T-helper 2 cell treated with Interferon-gamma antibody and Interleukin-4, amounts not matched to agents 100 ng/mL and 5 ng/mL, for 36 hours (primary cell): ENCODE results near the gene EPS8L1. TPM values are rescaled to one million over a fixed set of nuclear protein-coding genes. Genes with fewer than 3 reads are reported as not detected.

Experiments used
- intact Hi-C: fragments of 100-400 bp; cut with micrococcal nuclease; formaldehyde crosslinking; loops from one replicate; pipeline ENCODE4 v1.15.1; 2023
- total RNA-seq: library from RNA; stranded (reverse); gene quantifications from 2 replicates; pipeline ENCODE4 v1.2.3, GENCODE V29; 2022

EPS8L1 gene
- total RNA-seq, 1 donor from 2014 or later, result 4.8 TPM

DNA sequence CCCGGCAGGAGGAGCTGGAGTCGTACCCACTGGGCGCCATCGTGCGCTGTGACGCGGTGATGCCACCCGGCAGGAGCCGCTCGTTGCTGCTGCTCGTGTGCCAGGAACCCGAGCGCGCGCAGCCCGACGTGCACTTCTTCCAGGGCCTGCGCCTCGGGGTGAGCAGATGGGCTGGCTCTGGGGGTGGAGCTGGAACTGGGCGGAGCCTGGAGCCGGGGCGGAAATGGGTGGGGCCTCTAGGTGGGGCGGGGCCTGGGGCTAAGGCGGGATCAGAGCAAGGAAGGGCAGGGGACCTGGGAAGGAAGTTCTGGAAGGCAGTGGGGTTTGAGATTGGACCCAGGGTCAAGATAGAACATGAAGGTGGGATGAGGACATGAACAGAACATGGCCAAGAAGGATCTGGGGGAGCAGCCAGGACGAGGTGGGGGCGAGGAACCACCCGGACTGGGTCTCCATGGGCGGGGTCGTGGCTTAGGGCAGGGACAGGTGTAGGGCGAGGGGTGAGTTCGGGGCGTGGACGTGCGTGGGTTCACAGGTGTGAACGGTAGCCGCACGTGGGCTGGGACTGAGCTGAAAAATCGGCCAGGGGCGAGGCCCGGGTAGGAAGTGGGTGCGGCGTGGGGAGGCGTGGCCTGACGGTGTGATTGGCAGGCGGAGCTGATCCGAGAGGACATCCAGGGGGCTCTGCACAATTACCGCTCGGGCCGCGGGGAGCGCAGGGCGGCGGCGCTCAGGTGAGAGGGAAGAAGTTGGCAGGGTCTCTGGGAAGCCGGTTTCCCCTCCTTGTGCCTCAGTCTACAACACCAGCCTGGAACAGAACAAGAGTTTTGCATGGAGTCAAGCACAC, 4.7 kb downstream of the EPS8L1 start:
- intact Hi-C loops, result loop anchor here (1.0 to 10.0 kb wide), 4 partner anchors 17 to 574 kb away; partner anchors contain the start of genes DNAAF3, PPP1R12C, RDH13 and U2AF2

DNA sequence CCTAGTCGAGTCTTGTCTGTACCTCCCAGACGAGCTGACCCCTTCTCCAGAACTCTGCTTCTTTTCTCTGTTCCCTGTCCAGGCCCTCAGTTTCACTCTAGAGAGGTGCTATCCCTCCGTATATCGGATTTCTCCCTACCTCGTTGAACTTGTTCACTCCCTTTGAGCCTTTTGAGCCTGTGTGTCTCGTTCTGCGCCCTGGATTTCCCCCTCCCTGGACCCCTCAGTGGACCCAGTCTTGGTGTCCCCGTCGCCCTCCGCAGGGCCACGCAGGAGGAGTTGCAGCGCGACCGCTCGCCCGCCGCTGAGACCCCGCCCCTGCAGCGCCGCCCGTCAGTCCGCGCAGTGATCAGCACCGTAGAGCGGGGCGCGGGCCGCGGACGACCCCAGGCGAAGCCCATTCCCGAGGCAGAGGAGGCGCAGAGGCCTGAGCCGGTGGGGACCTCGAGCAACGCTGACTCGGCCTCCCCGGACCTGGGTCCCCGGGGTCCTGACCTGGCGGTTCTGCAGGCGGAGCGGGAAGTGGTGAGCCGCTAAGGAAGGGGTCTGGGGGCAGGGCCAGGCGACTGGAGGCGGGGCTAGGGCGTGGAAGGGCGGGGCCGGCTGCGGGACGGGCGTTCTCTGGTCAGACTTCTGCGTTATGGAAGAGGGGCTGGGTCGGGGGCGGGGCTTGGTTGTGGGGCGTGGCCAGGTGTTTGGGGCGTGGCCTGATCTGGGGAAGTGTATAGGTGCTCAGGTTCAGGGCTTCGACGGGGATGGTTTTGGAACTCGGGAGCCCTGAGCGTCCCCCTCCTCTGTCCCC, 5.5 kb downstream of the EPS8L1 start:
- intact Hi-C loops, result loop anchor here (1.0 to 10.0 kb wide), 5 partner anchors 18 to 617 kb away; partner anchors contain the start of genes DNAAF3, PPP1R12C, RDH13 and U2AF2

DNA sequence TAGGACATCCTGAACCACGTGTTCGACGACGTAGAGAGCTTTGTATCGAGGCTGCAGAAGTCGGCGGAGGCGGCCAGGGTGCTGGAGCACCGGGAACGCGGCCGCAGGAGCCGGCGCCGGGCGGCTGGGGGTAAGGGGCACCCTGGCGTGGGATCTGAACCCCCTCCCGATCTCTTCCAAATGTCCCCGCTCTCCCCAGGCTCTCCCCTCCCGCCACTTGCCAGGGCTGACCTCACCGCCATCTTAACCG, 6.0 kb downstream of the EPS8L1 start:
- intact Hi-C loops, result loop anchor here (1.0 to 10.0 kb wide), 4 partner anchors 35 to 617 kb away; partner anchors contain the start of genes DNAAF3, PPP1R12C and U2AF2

DNA sequence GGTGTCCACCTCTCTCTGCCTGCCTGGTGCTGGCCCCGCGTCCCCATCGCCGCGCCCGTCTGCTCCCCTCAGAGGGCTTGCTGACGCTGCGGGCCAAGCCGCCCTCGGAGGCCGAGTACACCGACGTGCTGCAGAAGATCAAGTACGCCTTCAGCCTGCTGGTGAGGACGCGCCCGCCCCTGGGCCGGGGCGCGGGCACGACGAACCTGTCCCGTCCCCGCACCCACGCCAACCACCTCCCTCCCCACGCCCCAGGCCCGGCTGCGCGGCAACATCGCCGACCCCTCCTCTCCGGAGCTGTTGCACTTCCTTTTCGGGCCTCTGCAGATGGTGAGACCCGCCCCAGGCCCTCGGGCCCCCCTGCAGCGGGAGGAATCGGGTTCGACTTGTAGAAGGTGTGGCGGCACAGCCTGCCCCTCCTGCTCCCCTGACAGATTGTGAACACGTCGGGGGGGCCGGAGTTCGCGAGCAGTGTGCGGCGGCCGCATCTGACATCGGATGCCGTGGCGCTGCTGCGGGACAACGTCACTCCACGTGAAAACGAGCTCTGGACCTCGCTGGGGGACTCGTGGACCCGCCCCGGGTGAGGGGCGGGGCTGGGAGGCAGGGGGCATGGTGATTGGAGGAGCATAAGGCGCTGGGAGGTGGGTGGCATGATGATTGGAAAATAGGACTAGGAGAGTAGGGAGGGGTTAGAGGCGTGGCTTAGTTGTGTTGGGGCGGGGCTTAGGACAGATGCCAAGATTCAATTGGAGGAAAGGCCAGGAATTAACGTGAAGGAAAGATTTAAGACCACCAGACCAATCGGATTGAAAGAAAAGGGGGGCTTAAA, 6.6 kb downstream of the EPS8L1 start:
- intact Hi-C loops, result loop anchor here (10.0 kb wide), 1 partner anchor 83 kb away; the partner anchor contains the start of gene DNAAF3

DNA sequence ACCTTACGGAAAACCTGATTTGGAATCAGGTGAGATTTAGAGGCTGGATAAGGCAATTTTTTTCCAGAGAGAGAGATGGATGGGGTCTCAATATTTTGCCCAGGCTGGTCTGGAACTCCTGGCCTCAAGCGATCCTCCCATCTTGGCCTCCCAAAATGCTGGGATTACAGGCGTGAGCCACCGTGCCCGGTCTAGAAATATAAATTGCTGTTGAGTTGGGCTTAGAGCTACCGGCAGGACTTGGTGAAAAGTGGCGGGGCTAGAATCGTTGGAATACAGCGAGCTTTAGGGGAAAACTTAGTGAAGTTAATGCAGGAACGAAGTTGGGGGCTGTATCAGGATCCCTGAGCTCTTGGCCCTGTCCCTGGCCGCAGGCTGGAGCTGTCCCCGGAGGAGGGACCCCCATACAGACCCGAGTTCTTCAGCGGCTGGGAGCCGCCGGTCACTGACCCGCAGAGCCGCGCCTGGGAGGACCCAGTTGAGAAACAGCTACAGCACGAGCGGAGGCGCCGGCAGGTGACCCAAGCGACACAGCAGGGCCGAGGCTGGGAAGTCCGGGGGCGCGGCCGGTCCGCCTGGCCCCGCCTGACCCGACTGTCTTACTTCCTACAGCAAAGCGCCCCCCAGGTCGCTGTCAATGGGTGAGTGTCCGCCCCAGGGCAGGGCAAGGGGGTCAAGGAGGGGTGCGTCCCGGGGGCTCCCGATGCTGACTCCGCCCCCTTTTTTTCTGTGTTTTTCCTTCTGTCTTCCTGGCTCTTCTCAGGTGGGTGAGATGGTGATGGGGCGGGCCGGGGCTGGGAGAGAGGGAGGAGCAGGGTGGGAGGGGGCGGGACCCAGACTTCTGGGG, 7.6 kb downstream of the EPS8L1 start:
- intact Hi-C loops, result loop anchor here (10.0 kb wide), 1 partner anchor 82 kb away; the partner anchor contains the start of gene DNAAF3

DNA sequence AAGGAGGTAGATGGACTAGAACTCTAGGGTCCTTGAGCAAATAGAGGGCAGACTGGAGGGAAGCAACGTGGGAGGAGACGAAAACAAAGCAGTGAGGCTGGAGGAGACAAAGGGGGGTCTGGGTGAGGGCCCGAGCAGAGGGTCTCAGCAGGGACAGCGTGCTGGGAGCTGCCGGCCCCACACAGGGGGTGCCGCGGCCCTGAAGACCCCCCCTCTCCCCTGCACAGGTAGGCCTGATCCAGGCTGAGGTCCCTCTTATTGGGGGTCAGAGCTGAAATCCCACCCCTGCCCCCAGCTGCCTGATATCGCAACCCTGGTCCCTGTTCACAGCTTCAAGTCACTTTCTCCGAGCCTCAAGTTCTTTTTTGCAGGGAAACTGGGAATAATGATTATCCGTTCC, 8.7 kb downstream of the EPS8L1 start:
- intact Hi-C loops, result loop anchor here (10.0 kb wide), 1 partner anchor 80 kb away; the partner anchor contains the start of gene DNAAF3

DNA sequence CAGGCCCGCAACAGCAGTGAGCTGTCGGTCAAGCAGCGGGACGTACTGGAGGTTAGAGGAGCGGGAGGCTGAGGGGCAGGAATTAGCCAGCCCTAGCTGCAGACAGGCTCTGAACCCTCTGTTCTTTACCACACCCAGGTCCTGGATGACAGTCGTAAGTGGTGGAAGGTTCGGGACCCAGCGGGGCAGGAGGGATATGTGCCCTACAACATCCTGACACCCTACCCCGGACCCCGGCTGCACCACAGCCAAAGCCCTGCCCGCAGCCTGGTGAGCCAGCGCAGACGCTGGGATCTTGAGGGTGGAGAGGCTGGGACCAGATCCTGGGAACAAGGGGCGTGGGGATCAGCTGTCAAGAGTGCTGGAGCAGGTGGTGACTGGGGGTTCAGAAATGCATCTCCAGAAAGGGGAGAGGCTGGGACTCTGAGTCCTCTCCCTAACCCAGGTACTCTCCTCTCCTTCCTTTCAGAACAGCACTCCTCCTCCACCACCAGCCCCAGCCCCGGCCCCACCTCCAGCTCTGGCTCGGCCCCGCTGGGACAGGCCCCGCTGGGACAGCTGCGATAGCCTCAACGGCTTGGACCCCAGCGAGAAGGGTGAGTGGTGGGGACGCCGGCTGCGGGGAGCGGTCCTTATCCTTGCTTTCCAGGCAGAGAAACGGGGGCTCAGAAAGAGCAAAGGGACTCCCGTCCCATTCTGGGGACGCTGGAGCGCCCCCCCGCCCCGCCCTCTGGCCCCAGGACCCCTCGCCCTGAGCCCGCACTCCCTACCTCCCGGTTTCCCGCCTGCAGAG, 10.4 kb downstream of the EPS8L1 start:
- intact Hi-C loops, result loop anchor here (10.0 kb wide), 1 partner anchor 79 kb away; the partner anchor contains the start of gene DNAAF3

DNA sequence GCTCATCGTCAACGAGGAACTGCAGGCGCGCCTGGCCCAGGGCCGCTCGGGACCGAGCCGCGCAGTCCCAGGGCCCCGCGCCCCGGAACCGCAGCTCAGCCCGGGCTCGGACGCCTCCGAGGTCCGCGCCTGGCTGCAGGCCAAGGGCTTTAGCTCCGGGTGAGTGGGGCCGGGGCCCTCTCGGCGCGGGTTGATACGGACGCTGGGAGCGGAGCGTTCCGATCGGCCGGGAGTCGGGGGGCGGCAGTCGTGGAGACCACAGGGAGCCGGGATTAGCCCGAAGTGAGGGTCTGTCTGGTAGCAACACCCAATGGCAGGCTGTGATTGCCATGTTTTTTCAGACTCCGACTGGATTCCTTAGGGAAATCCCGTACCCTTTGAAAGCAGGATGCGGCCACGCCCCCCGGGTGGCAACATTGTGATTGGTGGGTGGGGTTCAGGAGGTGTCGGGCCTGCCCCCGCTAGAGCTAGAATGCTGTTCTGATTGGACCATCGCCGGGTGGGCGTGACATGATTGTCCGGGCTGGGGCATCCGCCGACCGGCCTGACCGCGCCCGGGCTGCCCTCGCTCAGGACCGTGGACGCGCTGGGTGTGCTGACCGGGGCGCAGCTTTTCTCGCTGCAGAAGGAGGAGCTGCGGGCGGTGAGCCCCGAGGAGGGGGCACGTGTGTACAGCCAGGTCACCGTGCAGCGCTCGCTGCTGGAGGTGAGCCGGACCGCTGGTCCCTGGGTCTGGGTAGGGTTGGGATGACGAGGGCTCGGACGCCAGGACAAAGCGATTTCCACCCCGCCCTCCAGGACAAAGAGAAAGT, 11.3 kb downstream of the EPS8L1 start:
- intact Hi-C loops, result loop anchor here (10.0 kb wide), 1 partner anchor 78 kb away; the partner anchor contains the start of gene DNAAF3

DNA sequence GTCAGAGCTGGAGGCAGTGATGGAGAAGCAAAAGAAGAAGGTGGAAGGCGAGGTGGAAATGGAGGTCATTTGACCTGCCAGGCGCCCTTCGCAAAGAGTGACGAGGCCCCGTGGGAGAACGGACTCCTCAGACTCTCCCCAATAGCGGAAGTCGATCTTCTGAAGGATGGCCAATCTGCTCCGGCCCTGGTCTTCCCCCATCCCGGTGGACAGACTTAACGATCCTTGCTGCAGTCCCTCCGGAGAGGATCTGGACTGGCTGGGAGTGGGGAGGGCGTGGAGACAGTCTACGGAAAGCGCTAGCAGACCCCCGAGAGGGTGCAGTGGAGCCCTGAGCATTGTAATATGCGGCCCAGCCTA, 11.9 kb downstream of the EPS8L1 start:
- intact Hi-C loops, result loop anchor here (10.0 kb wide), 1 partner anchor 77 kb away; the partner anchor contains the start of gene DNAAF3

DNA sequence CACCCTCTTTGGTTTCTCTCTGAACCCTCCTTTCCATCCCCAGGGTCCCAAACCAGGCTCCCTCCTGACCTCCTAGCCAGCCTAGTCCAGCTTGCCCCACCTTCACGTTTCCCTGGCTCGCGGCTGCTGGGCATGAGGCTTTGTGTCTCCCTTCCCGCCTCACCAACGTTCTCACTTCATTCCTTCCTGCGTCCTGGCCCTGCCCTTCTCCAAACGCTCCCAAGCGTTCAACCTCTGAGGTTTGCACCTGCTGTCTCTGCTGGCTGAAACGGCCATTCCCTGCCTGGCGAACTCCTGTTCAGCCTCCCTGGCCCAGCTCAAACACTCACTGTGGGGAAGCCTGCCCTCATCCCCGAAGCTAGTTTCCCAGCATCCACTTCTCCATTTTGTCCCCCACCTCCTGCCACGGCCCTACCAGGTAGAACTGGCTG, 12.4 kb downstream of the EPS8L1 start:
- intact Hi-C loops, result loop anchor here (10.0 kb wide), 1 partner anchor 77 kb away; the partner anchor contains the start of gene DNAAF3

DNA sequence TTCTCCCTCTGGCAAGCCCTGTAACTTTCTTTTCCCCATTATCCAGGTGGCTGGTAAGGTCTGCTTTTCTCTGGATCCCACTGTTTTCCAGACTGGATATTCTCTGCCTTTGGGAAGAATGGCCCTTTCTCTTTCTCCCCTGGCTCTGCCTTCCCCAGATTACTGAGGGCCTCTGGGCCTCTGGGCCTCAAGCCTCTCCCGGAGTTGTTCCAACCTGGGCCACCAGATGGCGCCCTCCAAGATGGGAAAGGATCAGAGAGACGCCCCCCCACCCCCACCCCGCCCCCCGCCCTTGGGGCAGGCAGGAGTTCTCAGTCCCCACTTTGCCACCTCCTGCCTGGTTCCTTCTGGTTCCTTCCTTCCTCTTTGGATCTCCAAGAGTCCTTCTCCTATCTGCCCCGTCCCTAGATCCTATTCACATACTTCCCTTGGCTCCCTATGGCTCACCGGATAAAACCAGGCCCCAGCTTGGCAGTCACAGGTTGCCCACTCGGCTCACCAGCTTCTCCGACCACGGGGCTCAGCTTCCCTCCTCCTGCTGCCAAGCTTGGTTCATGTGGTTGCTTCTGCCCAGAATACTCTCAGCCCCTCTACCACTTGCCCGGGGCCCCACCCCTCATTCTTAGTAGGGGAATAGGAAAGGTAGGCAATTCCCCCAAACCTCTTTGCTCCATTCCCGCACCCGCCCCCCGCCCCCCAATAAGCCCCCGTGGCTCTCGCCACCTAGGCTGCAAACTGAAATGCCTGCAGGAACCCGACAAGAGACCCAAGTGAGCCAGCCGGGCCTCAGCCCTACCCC, 13.1 kb downstream of the EPS8L1 start:
- intact Hi-C loops, result loop anchor here (10.0 kb wide), 1 partner anchor 76 kb away; the partner anchor contains the start of gene DNAAF3

DNA sequence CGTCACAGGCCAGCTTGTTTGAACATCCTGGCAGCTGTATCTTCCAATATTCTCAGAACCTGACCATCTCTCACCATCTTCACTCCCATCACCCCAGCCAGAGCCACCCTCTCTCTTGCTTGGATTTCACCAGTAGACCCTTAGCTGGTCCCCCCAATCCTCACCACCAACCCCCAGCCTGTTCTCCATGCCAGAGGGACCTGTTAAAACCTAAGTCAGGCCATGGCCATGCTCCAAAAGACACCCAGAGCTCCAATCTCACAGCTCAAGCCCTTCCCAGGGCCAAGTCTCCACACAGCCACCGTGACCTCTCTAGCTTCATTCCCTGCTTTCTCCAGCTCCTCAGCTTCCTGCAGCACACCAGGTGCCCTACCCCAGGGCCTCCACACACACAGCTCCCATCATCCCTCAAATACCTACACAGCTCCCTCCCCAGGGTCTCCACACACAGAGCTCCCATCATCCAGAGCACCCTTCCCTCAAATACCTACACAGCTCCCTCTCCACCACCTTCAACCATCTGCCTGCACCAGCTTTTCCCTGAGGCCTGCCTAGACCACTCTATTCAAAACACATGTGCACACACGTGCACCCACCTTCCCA, 13.8 kb downstream of the EPS8L1 start:
- intact Hi-C loops, result loop anchor here (10.0 kb wide), 1 partner anchor 75 kb away; the partner anchor contains the start of gene DNAAF3

DNA sequence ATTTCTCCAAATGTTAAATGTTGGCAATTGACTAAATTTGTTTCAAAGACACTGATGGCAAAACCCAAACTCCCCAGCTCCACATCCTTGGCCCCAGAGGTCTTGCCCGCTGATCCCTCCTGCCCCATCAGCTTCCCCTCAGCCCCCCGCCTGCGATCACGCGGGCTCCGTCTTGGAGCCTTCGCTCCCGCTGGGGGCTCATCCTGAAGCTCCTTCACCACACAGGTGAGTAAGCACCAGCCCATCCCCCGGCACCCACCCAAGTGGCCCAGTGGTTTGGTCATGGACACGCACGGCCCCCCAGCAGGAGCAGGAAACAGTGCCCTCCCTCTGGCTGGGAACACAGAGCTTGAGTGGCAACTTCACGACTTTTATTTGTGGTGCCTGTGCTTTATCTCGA, 14.9 kb downstream of the EPS8L1 start:
- intact Hi-C loops, result no loop called here

DNA sequence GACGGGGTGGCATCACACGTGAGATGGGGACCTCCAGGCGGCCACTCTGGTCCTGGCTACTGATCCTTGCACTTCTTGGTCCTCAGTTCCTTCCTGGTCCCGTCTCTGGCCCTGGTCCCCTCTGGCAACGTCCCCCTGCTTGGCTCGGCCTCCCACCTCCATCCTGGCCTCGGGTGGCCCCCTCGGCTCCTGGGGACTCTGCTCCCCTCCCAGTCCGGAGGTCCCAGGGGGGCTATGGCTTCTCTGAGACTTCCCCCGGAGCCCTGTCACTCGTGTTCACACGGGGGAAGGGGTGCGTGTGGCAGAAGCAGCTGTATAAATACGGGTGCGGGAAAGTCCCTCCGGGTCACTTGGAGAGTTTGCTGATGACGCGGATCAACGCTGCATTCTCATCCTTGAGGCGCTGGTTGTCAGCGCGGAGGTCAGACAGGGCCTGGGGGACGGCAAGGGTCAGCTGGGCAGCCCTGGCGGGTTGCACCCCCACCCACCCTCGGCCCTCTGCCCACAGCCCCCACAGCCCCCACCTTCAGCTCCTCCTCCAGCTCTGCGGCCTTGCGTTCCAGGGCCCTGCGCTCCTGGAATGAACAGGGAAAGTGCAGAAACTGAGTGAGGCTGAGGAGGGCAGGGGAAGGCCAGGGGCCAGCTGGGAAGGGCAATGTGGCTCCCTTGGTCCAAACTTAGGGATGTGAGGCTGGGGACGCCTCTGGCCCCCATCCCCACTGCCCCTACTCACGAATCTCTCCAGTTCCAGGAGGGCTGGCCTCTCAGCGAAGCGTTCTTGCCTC, 15.6 kb downstream of the EPS8L1 start:
- intact Hi-C loops, result no loop called here

DNA sequence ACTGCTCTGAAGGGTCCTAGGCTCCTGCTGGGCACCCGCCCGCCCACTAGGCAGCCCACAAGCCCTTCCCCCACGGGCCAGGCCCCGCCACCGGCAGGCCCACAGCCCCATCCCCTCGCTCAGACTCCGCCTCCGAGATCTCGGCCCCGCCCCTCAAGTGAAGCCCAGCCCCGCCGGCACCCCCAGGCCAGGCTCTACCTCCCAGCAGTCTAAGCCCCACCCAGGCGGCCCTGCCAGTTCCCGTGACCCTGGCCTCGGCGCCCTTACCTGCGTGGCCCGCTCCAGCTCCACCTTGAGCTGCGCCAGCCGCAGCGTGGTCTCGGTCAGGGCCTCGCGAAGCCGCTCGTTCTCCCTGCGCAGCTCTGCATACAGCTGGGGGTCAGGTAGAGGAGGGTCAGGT, 16.3 kb downstream of the EPS8L1 start:
- intact Hi-C loops, result no loop called here
